ENCODE measurements around the gene PSMD4. TPM values are rescaled to one million over a fixed set of nuclear protein-coding genes. Genes with fewer than 3 reads are reported as not detected.
"Not testable (repeated sequence)": the region's sequence is repeated elsewhere in the genome, so short reads cannot be mapped to it uniquely, and the experiment has no call there.

The PSMD4 gene
- 161 TPM for polyA plus RNA-seq (2013, experiment 1 of 2)
- 159 TPM for polyA plus RNA-seq (2013, experiment 2 of 2)

DNA sequence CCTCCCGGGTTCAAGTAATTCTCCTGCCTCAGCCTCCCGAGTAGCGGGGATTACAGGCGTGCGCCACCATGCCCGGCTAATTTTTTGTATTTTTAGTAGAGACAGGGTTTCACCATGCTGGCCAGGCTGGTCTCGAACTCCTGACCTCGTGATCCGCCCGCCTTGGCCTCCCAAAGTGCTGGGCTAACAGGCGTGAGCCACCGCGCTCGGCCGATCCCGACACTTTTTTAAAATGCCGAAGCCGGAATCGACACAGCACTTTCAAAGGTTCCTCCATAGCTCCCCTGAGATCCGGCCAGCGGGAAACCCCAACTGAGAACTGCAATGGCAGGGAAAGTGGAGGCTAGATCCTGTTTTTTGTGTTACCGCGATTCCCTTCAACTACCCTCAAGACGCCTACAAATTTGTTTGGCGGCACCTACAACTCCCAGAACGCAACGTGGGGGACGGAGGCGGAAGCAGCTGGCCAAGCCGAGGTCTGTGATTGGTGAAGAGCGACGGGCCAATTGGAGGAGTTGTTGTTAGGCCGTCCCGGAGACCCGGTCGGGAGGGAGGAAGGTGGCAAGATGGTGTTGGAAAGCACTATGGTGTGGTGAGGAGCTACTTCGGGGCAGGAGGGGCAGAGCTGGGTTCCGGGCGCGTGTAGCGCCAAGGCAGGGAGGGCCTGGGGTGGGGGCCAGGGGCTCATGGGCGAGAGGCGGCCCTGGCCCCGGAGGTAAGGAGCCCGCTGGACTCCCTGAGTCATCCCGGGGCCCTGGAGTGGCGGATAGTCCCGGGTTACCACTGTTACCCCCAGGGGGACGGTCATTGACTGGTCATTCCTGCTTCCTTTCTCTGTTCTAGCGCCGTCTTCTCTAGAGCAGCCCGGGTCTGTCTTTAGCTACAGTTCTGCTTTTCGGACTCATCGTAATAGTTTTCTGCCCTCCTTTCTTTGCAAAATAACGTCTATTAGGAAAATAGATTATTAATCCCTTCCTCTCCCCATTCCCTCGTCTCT is at the start of gene PSMD4:
PSMD4 (plus strand) TSS at position 518 of the 997 bp plus-strand sequence; CDS start at position 567, 49 bp downstream.
- Histone ChIP-seq H3K36me3 (ENCODE audit: insufficient read depth, low read length) (peaks cover 14% of the 10 kb centered on the region), H3K9ac (ENCODE audit: low read depth, low read length) (peak within 1 kb of the TSS; percentile 93), H3K27ac (ENCODE audit: low read depth, low read length) (peak within 1 kb of the TSS; percentile 78), H3K9me3 (ENCODE audit: insufficient read depth, low read depth, low read length) (no peaks in the 10 kb centered on the region), H3K27me3 (ENCODE audit: insufficient read depth, low read length) (no peaks in the 10 kb centered on the region), H3K4me3 (ENCODE audit: low read length) (peak within 1 kb of the TSS; percentile 98), H3K4me1 (ENCODE audit: insufficient read depth, low read length) (peaks cover 6% of the 10 kb centered on the region; the same call in 1 of the 2 replicates)
- 31% methylated on average over 56 of the region's 56 CpGs for WGBS

DNA sequence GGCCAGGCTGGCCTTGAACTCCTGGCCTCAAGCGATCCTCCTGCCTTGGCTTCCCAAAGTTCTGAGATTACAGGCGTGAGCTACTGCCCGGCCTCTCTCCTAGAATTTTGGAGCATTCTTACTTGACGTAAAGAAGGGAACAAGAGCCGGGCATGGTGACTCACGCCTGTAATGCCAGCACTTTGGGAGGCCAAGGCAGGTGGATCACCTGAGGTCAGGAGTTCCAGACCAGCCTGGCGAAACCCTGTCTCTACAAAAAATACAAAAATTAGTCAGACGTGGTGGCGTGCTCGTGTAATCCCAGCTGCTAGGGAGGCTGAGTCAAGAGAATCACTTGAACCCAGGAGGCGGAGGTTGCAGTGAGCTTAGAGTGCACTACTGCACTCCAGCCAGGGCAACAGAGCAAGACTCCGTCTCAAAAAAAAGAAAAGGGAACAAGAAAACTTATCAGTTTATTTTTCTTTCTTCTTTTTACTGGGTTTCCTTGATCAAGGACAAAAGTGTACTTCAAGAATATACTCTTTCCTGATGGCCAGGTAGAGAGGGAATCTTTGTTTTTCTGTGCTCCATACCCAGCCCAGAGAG is 49.1 kb upstream of the PSMD4 start:
- not testable (repeated sequence) for H3K4me3 ChIP-seq (ENCODE audit: low read length); H3K27me3 ChIP-seq (ENCODE audit: insufficient read depth, low read length); H3K9me3 ChIP-seq (ENCODE audit: insufficient read depth, low read depth, low read length); H3K9ac ChIP-seq (ENCODE audit: low read depth, low read length); H3K4me1 ChIP-seq (ENCODE audit: insufficient read depth, low read length); H3K27ac ChIP-seq (ENCODE audit: low read depth, low read length)
- WGBS: 98% methylated on average over 12 of the region's 12 CpGs
- H3K36me3 ChIP-seq (ENCODE audit: insufficient read depth, low read length): peaks cover 61% of the 10 kb centered on the region

DNA sequence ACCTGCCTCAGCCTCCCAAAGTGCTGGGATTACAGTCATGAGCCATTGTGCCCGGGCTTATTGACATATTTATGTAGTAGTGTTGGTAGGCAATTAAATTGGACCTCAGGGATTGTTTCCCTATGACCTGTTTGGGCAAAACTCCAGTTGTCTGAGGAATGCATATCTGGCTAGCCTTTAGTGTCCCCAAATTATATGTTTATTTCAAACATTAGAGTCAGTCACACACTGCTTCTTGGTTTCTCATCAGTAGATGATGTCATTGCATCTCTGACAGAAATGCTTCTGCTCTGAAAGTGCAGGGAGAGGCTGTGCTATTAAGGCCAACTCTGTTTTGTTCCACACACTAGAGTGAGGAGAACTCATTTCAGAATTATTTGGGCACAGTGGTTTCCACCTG is 43.7 kb upstream of the PSMD4 start:
- H3K4me3 ChIP-seq (ENCODE audit: low read length): no peak overlapping the region
- H3K4me1 ChIP-seq (ENCODE audit: insufficient read depth, low read length): no peaks in the 10 kb centered on the region
- H3K36me3 ChIP-seq (ENCODE audit: insufficient read depth, low read length): peaks cover 50% of the 10 kb centered on the region
- WGBS: 94% methylated on average over 1 of the region's 1 CpG
- H3K9ac ChIP-seq (ENCODE audit: low read depth, low read length): no peak overlapping the region
- no peaks in the 10 kb centered on the region for H3K27me3 ChIP-seq (ENCODE audit: insufficient read depth, low read length)
- H3K27ac ChIP-seq (ENCODE audit: low read depth, low read length): no peak overlapping the region
- no peaks in the 10 kb centered on the region for H3K9me3 ChIP-seq (ENCODE audit: insufficient read depth, low read depth, low read length)

DNA sequence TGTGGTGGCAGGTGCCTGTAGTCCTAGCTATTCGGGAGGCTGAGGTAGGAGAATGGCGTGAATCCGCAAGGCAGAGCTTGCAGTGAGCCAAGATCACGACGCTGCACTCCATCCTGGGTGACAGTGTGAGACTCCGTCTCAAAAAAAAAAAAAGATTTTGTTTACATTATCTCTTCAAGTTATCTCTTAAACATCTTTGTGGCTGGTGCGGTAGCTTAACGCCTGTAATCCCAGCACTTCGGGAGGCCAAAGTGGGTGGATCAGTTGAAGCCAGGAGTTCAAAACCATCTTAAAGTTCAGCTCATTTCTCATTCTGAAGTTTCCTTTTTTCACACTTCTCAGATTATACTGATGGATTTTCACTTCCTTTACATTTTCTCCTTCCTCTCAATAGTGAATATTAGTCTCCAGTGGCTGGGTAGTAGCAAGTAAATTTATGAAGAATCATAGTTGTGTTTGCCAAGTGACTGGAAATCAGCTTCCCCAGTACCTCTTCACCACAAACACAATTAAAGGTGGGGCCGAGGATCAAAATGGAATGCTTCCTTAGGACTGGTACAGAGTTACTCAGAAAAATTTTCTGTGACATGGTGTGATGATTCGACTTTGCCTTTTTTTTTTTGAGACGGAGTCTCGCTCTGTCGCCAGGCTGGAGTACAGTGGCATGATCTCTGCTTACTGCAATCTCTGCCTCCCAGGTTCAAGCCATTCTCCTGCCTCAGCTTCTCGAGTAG is 42.4 kb upstream of the PSMD4 start:
- peaks cover 43% of the 10 kb centered on the region for H3K36me3 ChIP-seq (ENCODE audit: insufficient read depth, low read length)
- no peaks in the 10 kb centered on the region for H3K27me3 ChIP-seq (ENCODE audit: insufficient read depth, low read length)
- no peak overlapping the region for H3K9ac ChIP-seq (ENCODE audit: low read depth, low read length)
- WGBS: 94% methylated on average over 15 of the region's 15 CpGs
- no peak overlapping the region for H3K4me3 ChIP-seq (ENCODE audit: low read length)
- no peaks in the 10 kb centered on the region for H3K9me3 ChIP-seq (ENCODE audit: insufficient read depth, low read depth, low read length)
- no peak overlapping the region for H3K27ac ChIP-seq (ENCODE audit: low read depth, low read length)
- no peaks in the 10 kb centered on the region for H3K4me1 ChIP-seq (ENCODE audit: insufficient read depth, low read length)

DNA sequence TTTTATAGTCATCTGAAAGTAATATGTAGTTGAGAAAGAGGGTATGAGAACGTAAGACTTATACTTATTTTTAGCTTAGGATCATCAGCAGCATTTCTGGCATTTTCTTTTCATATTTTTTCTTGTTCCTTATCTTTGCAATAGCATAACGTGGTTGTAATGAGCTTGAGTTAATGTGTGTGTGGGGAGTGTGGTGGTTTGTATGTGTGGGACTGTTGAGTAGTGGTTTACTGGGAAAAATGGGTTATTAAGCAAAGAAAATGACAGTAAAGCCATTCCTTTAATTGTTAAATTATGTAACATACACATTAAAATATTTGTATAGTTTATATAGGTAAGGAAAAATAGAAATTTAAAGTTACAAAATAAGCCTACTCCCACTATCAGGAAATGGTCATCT is 41.0 kb upstream of the PSMD4 start:
- Histone ChIP-seq H3K27ac (ENCODE audit: low read depth, low read length) (no peak overlapping the region), H3K9ac (ENCODE audit: low read depth, low read length) (no peak overlapping the region), H3K4me1 (ENCODE audit: insufficient read depth, low read length) (no peaks in the 10 kb centered on the region), H3K36me3 (ENCODE audit: insufficient read depth, low read length) (peaks cover 37% of the 10 kb centered on the region), H3K9me3 (ENCODE audit: insufficient read depth, low read depth, low read length) (no peaks in the 10 kb centered on the region), H3K27me3 (ENCODE audit: insufficient read depth, low read length) (no peaks in the 10 kb centered on the region), H3K4me3 (ENCODE audit: low read length) (no peak overlapping the region)
- WGBS: 95% methylated on average over 1 of the region's 2 CpGs

DNA sequence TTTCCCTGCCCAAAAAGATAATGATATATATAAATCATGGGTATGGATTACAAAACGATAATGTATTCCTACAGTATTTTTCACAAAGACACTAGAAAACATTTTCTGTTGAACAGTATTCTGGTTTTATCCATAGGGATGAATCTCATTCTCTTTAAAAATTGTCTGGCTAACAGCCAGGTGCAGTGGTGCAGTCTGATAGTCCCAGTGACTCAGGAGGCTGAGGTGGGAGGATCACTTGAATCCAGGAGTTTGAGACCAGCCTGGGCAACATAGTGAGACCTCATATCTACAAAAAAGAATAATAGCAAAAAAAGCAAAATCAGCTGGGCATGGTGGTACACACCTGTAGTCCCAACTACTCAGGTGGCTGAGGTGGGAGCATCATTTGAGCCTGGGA is 32.9 kb upstream of the PSMD4 start:
- Histone ChIP-seq H3K36me3 (ENCODE audit: insufficient read depth, low read length) (peaks cover 44% of the 10 kb centered on the region), H3K9ac (ENCODE audit: low read depth, low read length) (no peak overlapping the region), H3K27ac (ENCODE audit: low read depth, low read length) (no peak overlapping the region), H3K4me1 (ENCODE audit: insufficient read depth, low read length) (0 out of 2 replicates have a peak, but pooled peaks cover 5% of the 10 kb centered on the region), H3K27me3 (ENCODE audit: insufficient read depth, low read length) (no peaks in the 10 kb centered on the region), H3K9me3 (ENCODE audit: insufficient read depth, low read depth, low read length) (no peaks in the 10 kb centered on the region), H3K4me3 (ENCODE audit: low read length) (no peak overlapping the region)
- no CpG with 5 or more reads among the region's 1 CpG for WGBS

GRCh38 chr1:151222130-151222529 is 32.4 kb upstream of the PSMD4 start:
- no peaks in the 10 kb centered on the region for H3K27me3 ChIP-seq (ENCODE audit: insufficient read depth, low read length)
- H3K9me3 ChIP-seq (ENCODE audit: insufficient read depth, low read depth, low read length): no peaks in the 10 kb centered on the region
- no peak overlapping the region for H3K4me3 ChIP-seq (ENCODE audit: low read length)
- WGBS: 97% methylated on average over 3 of the region's 4 CpGs
- no peak overlapping the region for H3K27ac ChIP-seq (ENCODE audit: low read depth, low read length)
- H3K4me1 ChIP-seq (ENCODE audit: insufficient read depth, low read length): 0 out of 2 replicates have a peak, but pooled peaks cover 5% of the 10 kb centered on the region
- H3K9ac ChIP-seq (ENCODE audit: low read depth, low read length): no peak overlapping the region
- peaks cover 48% of the 10 kb centered on the region for H3K36me3 ChIP-seq (ENCODE audit: insufficient read depth, low read length)

DNA sequence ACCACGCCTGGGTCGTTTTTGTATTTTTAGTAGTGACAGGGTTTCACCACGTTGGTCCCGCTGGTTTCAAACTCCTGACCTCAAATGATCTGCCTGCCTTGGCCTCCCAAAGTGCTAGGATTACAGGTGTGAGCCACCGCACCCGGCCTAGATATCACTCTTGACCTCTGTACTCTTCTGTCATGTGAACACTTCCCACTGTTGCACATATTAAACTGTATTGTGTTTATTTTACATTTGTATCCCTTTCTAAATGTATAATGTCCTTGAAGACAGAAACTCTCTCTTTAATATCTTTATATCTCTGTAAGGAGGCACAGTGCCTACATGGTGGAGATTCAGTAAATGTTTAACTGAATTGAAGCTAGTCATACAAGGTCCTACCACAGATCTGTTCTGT is 19.3 kb upstream of the PSMD4 start:
- 89% methylated on average over 6 of the region's 6 CpGs for WGBS
- no peaks in the 10 kb centered on the region for H3K27me3 ChIP-seq (ENCODE audit: insufficient read depth, low read length)

GRCh38 chr1:151237678-151238466 is 16.7 kb upstream of the PSMD4 start:
- no peak overlapping the region for H3K9ac ChIP-seq (ENCODE audit: low read depth, low read length)
- no peak overlapping the region for H3K27ac ChIP-seq (ENCODE audit: low read depth, low read length)
- H3K4me3 ChIP-seq (ENCODE audit: low read length): no peak overlapping the region
- no peaks in the 10 kb centered on the region for H3K9me3 ChIP-seq (ENCODE audit: insufficient read depth, low read depth, low read length)
- no peaks in the 10 kb centered on the region for H3K4me1 ChIP-seq (ENCODE audit: insufficient read depth, low read length)
- WGBS: 89% methylated on average over 4 of the region's 4 CpGs
- no peaks in the 10 kb centered on the region for H3K27me3 ChIP-seq (ENCODE audit: insufficient read depth, low read length)
- H3K36me3 ChIP-seq (ENCODE audit: insufficient read depth, low read length): peaks cover 98% of the 10 kb centered on the region

More for the DNA sequence above, 19.3 kb upstream of the PSMD4 start:
- H3K9ac ChIP-seq (ENCODE audit: low read depth, low read length): no peak overlapping the region
- H3K4me1 ChIP-seq (ENCODE audit: insufficient read depth, low read length): no peaks in the 10 kb centered on the region
- peaks cover 98% of the 10 kb centered on the region for H3K36me3 ChIP-seq (ENCODE audit: insufficient read depth, low read length)
- no peaks in the 10 kb centered on the region for H3K9me3 ChIP-seq (ENCODE audit: insufficient read depth, low read depth, low read length)
- no peak overlapping the region for H3K4me3 ChIP-seq (ENCODE audit: low read length)
- H3K27ac ChIP-seq (ENCODE audit: low read depth, low read length): no peak overlapping the region

- Histone ChIP-seq H3K4me1 (ENCODE audit: insufficient read depth, low read length) (no peaks in the 10 kb centered on the region), H3K9me3 (ENCODE audit: insufficient read depth, low read depth, low read length) (no peaks in the 10 kb centered on the region), H3K4me3 (ENCODE audit: low read length) (no peak overlapping the region), H3K27me3 (ENCODE audit: insufficient read depth, low read length) (no peaks in the 10 kb centered on the region), H3K9ac (ENCODE audit: low read depth, low read length) (no peak overlapping the region), H3K36me3 (ENCODE audit: insufficient read depth, low read length) (peaks cover 98% of the 10 kb centered on the region), H3K27ac (ENCODE audit: low read depth, low read length) (no peak overlapping the region)
- 92% methylated on average over 1 of the region's 1 CpG for WGBS
Measured at GRCh38 chr1:151238467-151238739, 16.1 kb upstream of the PSMD4 start.

Data from HUES64 (cell line).